Small intestine (tissue), 16 donors: ENCODE data around the gene CD46. TPM values are rescaled to one million over a fixed set of nuclear protein-coding genes. Genes with fewer than 3 reads are reported as not detected.
"Not testable (repeated sequence)": the region's sequence is repeated elsewhere in the genome, so short reads cannot be mapped to it uniquely, and the experiment has no call there.

Source experiments
- DNase-seq, 2 donors: peaks; one replicate each; pipeline versions ENCODE4 v3.0.0 to v3.0.0-alpha.2; 2013
- FAIRE-seq: peaks from 2 replicates; lab custom pipeline; 2012; peaks lifted over from hg19 to GRCh38; lab: Jason Lieb, UNC
- H3K27ac ChIP-seq, 3 donors: one replicate each; pipeline ENCODE4 v1.5.1; 2013; ENCODE audit warnings: low read length in 2 of 3, mild to moderate bottlenecking in 2 of 3, control low read depth in 1 of 3, inconsistent platforms in 1 of 3, low read depth in 1 of 3, moderate library complexity in 1 of 3
- H3K27me3 ChIP-seq, 3 donors: one replicate each; pipeline ENCODE4 v1.6.1; 2013; ENCODE audit warnings: low read length in 3 of 3, inconsistent platforms in 1 of 3; ENCODE audit not compliant: control insufficient read depth in 3 of 3, insufficient read depth in 3 of 3
- H3K36me3 ChIP-seq, 3 donors: one replicate each; pipeline ENCODE4 v1.6.1; 2013; ENCODE audit warnings: low read length in 3 of 3, inconsistent platforms in 1 of 3, low read depth in 1 of 3, mild to moderate bottlenecking in 1 of 3, moderate library complexity in 1 of 3; ENCODE audit not compliant: control insufficient read depth in 3 of 3, insufficient read depth in 2 of 3
- H3K4me1 ChIP-seq, 3 donors: one replicate each; pipeline ENCODE4 v1.6.1; 2013; ENCODE audit warnings: low read length in 2 of 3, inconsistent platforms in 1 of 3, low read depth in 1 of 3, mild to moderate bottlenecking in 1 of 3, moderate library complexity in 1 of 3; ENCODE audit not compliant: control insufficient read depth in 3 of 3, insufficient read depth in 2 of 3
- H3K4me3 ChIP-seq, 3 donors: one replicate each; pipeline ENCODE4 v1.5.1; 2013; ENCODE audit warnings: low read length in 3 of 3, control low read depth in 1 of 3, inconsistent platforms in 1 of 3, low read depth in 1 of 3, mild to moderate bottlenecking in 1 of 3, moderate library complexity in 1 of 3
- H3K9me3 ChIP-seq, 2 donors: one replicate each; pipeline ENCODE4 v1.6.1; 2013; ENCODE audit warnings: low read depth in 1 of 2, low read length in 1 of 2; ENCODE audit not compliant: control insufficient read depth in 2 of 2, insufficient read depth in 1 of 2
- WGBS, 3 donors: extraction: QIAGEN DNeasy Blood & Tissue Kit; methylation state at CpG; one replicate each; pipeline ENCODE4 v1.1.7; 2013; 5-methylcytosine and 5-hydroxymethylcytosine counted together
- long read RNA-seq, 10 donors: transcript quantifications; one replicate each; lab custom pipeline, GENCODE V29; 2026
- polyA plus RNA-seq, 4 donors: library from polyadenylated mRNA; stranded (reverse) in 3 of 4; unstranded in 1 of 4; fragments of 200-250 nt in 3 of 4; fragments of 120-200 nt in 1 of 4; gene quantifications; one replicate each; pipeline versions ENCODE4 v1.2.1 to v1.2.3, GENCODE V29; 2013
- donor health status: healthy with polysubstance abuse.
- donor health status: control.
- donor health status: control.
- donor health status: Bipolar disorder and iron deficiency.
- donor health status: healthy.

The CD46 gene
- 100 to 1,000 TPM in 2 of 4 donors, 10 to 100 TPM in 2; 53.2 to 308 (median 96.6) TPM for polyA plus RNA-seq
- long read RNA-seq, donor 1, result 0 reads
- long read RNA-seq, donor 2, transcript CD46-204 (11 exons, 3,188 nt), result minor isoform, 6 of 21 reads
- long read RNA-seq, donor 2, transcript CD46-203 (12 exons, 3,233 nt), result major isoform, 12 of 21 reads
- long read RNA-seq, donor 2, partial matches to known transcripts, result 0 of 21 reads
- long read RNA-seq, donor 2, other reads (novel, unspliced or antisense), result 0 of 21 reads
- long read RNA-seq, donor 3, transcript CD46-203 (12 exons, 3,233 nt), result major isoform, 19 of 70 reads
- long read RNA-seq, donor 3, partial matches to known transcripts, result 43 of 70 reads
- long read RNA-seq, donor 3, other reads (novel, unspliced or antisense), result 0 of 70 reads
- long read RNA-seq, donor 4, partial matches to known transcripts, result 0 of 1 reads
- long read RNA-seq, donor 4, other reads (novel, unspliced or antisense), result 0 of 1 reads
- long read RNA-seq, donor 5, partial matches to known transcripts, result 11 of 13 reads
- long read RNA-seq, donor 5, other reads (novel, unspliced or antisense), result 0 of 13 reads
- long read RNA-seq, donor 6, transcript CD46-203 (12 exons, 3,233 nt), result major isoform, 33 of 84 reads
- long read RNA-seq, donor 6, transcript CD46-204 (11 exons, 3,188 nt), result minor isoform, 9 of 84 reads
- long read RNA-seq, donor 6, partial matches to known transcripts, result 31 of 84 reads
- long read RNA-seq, donor 6, other reads (novel, unspliced or antisense), result 5 of 84 reads
- long read RNA-seq, donor 7, result 0 reads
- long read RNA-seq, donor 8, partial matches to known transcripts, result 0 of 5 reads
- long read RNA-seq, donor 8, other reads (novel, unspliced or antisense), result 0 of 5 reads
- long read RNA-seq, donor 9, transcript CD46-203 (12 exons, 3,233 nt), result major isoform, 5 of 10 reads
- long read RNA-seq, donor 9, partial matches to known transcripts, result 0 of 10 reads
- long read RNA-seq, donor 9, other reads (novel, unspliced or antisense), result 0 of 10 reads
- long read RNA-seq, donor 10, transcript CD46-208 (13 exons, 3,326 nt), result minor isoform, 6 of 91 reads
- long read RNA-seq, donor 10, transcript CD46-203 (12 exons, 3,233 nt), result major isoform, 37 of 91 reads
- long read RNA-seq, donor 10, partial matches to known transcripts, result 43 of 91 reads
- long read RNA-seq, donor 10, other reads (novel, unspliced or antisense), result 0 of 91 reads

- FAIRE-seq, result no peak
- peak within 1 kb of the TSS; percentile 65 to 85 (median 80) for H3K4me3 ChIP-seq
- H3K27me3 ChIP-seq, result no peaks in the 10 kb centered on the region
- peak; percentile 98 for DNase-seq
- peaks cover 10 to 27% (median 10%) of the 10 kb centered on the region in 3 donors for H3K4me1 ChIP-seq
- WGBS, 3 donors, result 0% methylated on average over 51 to 55 of the region's 55 CpGs
- peaks cover 0 to under 1% (median 0%) of the 10 kb centered on the region in 3 donors for H3K36me3 ChIP-seq
- H3K9me3 ChIP-seq, result no peaks in the 10 kb centered on the region
- H3K27ac ChIP-seq, result peak within 1 kb of the TSS; percentile 86 to 96 (median 95)
Observed at GRCh38 chr1:207751790-207752455, at the start of gene CD46. CD46 (plus strand) TSS chr1:207752054; CDS start chr1:207752213, 159 bp downstream.

GRCh38 chr1:207702317-207702716 lies 49.5 kb upstream of the CD46 start:
- 21 to 55% (median 46%) methylated on average over 1 of the region's 1 CpG for WGBS, 3 donors
- Histone ChIP-seq H3K36me3 (no peaks in the 10 kb centered on the region), H3K27ac (no peak overlapping the region), H3K4me3 (no peak overlapping the region), H3K27me3 (no peaks in the 10 kb centered on the region), H3K9me3 (no peaks in the 10 kb centered on the region), H3K4me1 (no peaks in the 10 kb centered on the region)
- DNase-seq (peak; percentile 63 to 65), FAIRE-seq (no peak)

- Histone ChIP-seq H3K4me1 (no peaks in the 10 kb centered on the region), H3K9me3 (no peaks in the 10 kb centered on the region), H3K27me3 (no peaks in the 10 kb centered on the region), H3K27ac (no peak overlapping the region), H3K36me3 (no peaks in the 10 kb centered on the region), H3K4me3 (no peak overlapping the region)
- DNase-seq (peak in 1 of 2 donors; percentile 31), FAIRE-seq (no peak)
- 90 to 98% (median 97%) methylated on average over 5 of the region's 5 CpGs for WGBS, 3 donors
Observed at GRCh38 chr1:207703712-207704111, 48.1 kb upstream of the CD46 start.

- H3K9me3 ChIP-seq, DNase-seq, H3K4me1 ChIP-seq, H3K36me3 ChIP-seq, H3K27me3 ChIP-seq, FAIRE-seq, H3K4me3 ChIP-seq, H3K27ac ChIP-seq: not testable (repeated sequence)
- WGBS, 3 donors, result 71 to 87% (median 79%) methylated on average over 3 of the region's 3 CpGs
Observed at GRCh38 chr1:207708004-207708403, 43.9 kb upstream of the CD46 start.

- Histone ChIP-seq H3K36me3 (no peaks in the 10 kb centered on the region), H3K27ac (no peak overlapping the region), H3K27me3 (no peaks in the 10 kb centered on the region), H3K9me3 (no peaks in the 10 kb centered on the region), H3K4me3 (no peak overlapping the region), H3K4me1 (no peaks in the 10 kb centered on the region)
- peak; percentile 31 to 39 for DNase-seq
- WGBS, 3 donors, result 27 to 51% (median 49%) methylated on average over 5 of the region's 5 CpGs
- FAIRE-seq, result no peak
Observed at GRCh38 chr1:207711285-207711684, 40.6 kb upstream of the CD46 start.

GRCh38 chr1:207712701-207713100 lies 39.2 kb upstream of the CD46 start:
- H3K27me3 ChIP-seq, H3K36me3 ChIP-seq, H3K4me3 ChIP-seq, FAIRE-seq, H3K27ac ChIP-seq, H3K9me3 ChIP-seq, H3K4me1 ChIP-seq: not testable (repeated sequence)
- DNase-seq, result peak in 1 of 2 donors; percentile 72
- 27 to 57% (median 50%) methylated on average over 3 of the region's 3 CpGs for WGBS, 3 donors

- whole genome bisulfite sequencing, 3 donors, result 95 to 97% (median 96%) methylated on average over 10 to 12 of the region's 12 CpGs
- Histone ChIP-seq H3K9me3 (no peaks in the 10 kb centered on the region), H3K4me1 (no peaks in the 10 kb centered on the region), H3K36me3 (no peaks in the 10 kb centered on the region), H3K4me3 (no peak overlapping the region), H3K27ac (no peak overlapping the region), H3K27me3 (no peaks in the 10 kb centered on the region)
- no peak for DNase-seq
- no peak for FAIRE-seq
Observed at GRCh38 chr1:207713529-207713928, 38.3 kb upstream of the CD46 start.
